H9 (cell line): Measurements from ENCODE around the gene SHB. TPM values are rescaled to one million over a fixed set of nuclear protein-coding genes. Genes with fewer than 3 reads are reported as not detected.

Source experiments
- DNase-seq: peaks from one replicate; pipeline ENCODE4 v3.0.0-alpha.2; 2017
- H2AFZ ChIP-seq: one replicate; pipeline ENCODE4 v1.6.1; 2013; ENCODE audit warnings: mild to moderate bottlenecking, low read length, control low read depth, moderate library complexity
- H2AK5ac ChIP-seq: 2 replicates; pipeline ENCODE4 v1.6.1; 2013; ENCODE audit warnings: low read length, control low read depth, mixed read lengths; ENCODE audit not compliant: insufficient read length
- H2BK120ac ChIP-seq: one replicate; pipeline ENCODE4 v1.6.1; 2013; ENCODE audit warnings: low read depth, mild to moderate bottlenecking, low read length, control low read depth, inconsistent platforms; ENCODE audit not compliant: poor library complexity, severe bottlenecking
- H2BK12ac ChIP-seq: 2 replicates; pipeline ENCODE4 v1.6.1; 2013; ENCODE audit warnings: low read length, control low read depth, mixed read lengths, low read depth; ENCODE audit not compliant: insufficient read length
- H2BK15ac ChIP-seq: 2 replicates; pipeline ENCODE4 v1.6.1; 2013; ENCODE audit warnings: low read depth, low read length, control low read depth
- H2BK20ac ChIP-seq: one replicate; pipeline ENCODE4 v1.6.1; 2013; ENCODE audit warnings: low read depth, mild to moderate bottlenecking, low read length, control low read depth, inconsistent platforms; ENCODE audit not compliant: poor library complexity, severe bottlenecking
- H2BK5ac ChIP-seq: 2 replicates; pipeline ENCODE4 v1.6.1; 2013; ENCODE audit warnings: low read length, control low read depth, mixed read lengths; ENCODE audit not compliant: insufficient read length
- H3K14ac ChIP-seq: 2 replicates; pipeline ENCODE4 v1.6.1; 2013; ENCODE audit warnings: low read length, control low read depth; ENCODE audit not compliant: insufficient read depth
- H3K18ac ChIP-seq: 2 replicates; pipeline ENCODE4 v1.6.1; 2013; ENCODE audit warnings: low read depth, mild to moderate bottlenecking, mixed read lengths, low read length, control low read depth; ENCODE audit not compliant: insufficient read length
- H3K23ac ChIP-seq: 2 replicates; pipeline ENCODE4 v1.6.1; 2013; ENCODE audit warnings: low read length, control low read depth, mixed read lengths, low read depth; ENCODE audit not compliant: insufficient read length
- H3K23me2 ChIP-seq: 2 replicates; pipeline ENCODE4 v1.6.1; 2013; ENCODE audit warnings: low read depth, mild to moderate bottlenecking, mixed read lengths, low read length, control low read depth; ENCODE audit not compliant: insufficient read length, poor library complexity, severe bottlenecking
- H3K27ac ChIP-seq: 2 replicates; pipeline ENCODE4 v1.5.1; 2013; ENCODE audit warnings: low read length, control low read depth, mixed read lengths, low read depth; ENCODE audit not compliant: insufficient read length
- H3K27me3 ChIP-seq: 2 replicates; pipeline ENCODE4 v1.6.1; 2013; ENCODE audit warnings: low read length, control low read depth, inconsistent platforms; ENCODE audit not compliant: insufficient read depth
- H3K4ac ChIP-seq: 2 replicates; pipeline ENCODE4 v1.6.1; 2013; ENCODE audit warnings: low read depth, mild to moderate bottlenecking, control low read depth, inconsistent platforms, low read length, moderate library complexity
- H3K4me1 ChIP-seq: 2 replicates; pipeline ENCODE4 v1.6.1; 2013; ENCODE audit warnings: low read length, control low read depth, inconsistent platforms; ENCODE audit not compliant: insufficient read depth
- H3K4me2 ChIP-seq: 2 replicates; pipeline ENCODE4 v1.6.1; 2013; ENCODE audit warnings: low read length, control low read depth, mixed read lengths; ENCODE audit not compliant: insufficient read length, insufficient read depth
- H3K56ac ChIP-seq: 2 replicates; pipeline ENCODE4 v1.6.1; 2013; ENCODE audit warnings: low read depth, mild to moderate bottlenecking, mixed read lengths, low read length, control low read depth; ENCODE audit not compliant: insufficient read length
- H3K79me1 ChIP-seq: 2 replicates; pipeline ENCODE4 v1.6.1; 2013; ENCODE audit warnings: low read depth, mild to moderate bottlenecking, moderate library complexity, low read length, control low read depth, inconsistent platforms; ENCODE audit not compliant: insufficient read depth, poor library complexity, severe bottlenecking
- H3K79me2 ChIP-seq: 2 replicates; pipeline ENCODE4 v1.6.1; 2013; ENCODE audit warnings: low read length, control low read depth, inconsistent platforms; ENCODE audit not compliant: insufficient read depth
- H3K9ac ChIP-seq: 2 replicates; pipeline ENCODE4 v1.6.1; 2013; ENCODE audit warnings: low read length, control low read depth, mixed read lengths; ENCODE audit not compliant: insufficient read length; ENCODE audit errors: extremely low read depth
- H3K9me3 ChIP-seq: one replicate; pipeline ENCODE4 v1.6.1; 2013; ENCODE audit warnings: low read depth, low read length, inconsistent platforms; ENCODE audit not compliant: control insufficient read depth
- H3T11ph ChIP-seq: one replicate; pipeline ENCODE4 v1.6.1; 2013; ENCODE audit warnings: mild to moderate bottlenecking, low read length, control low read depth, inconsistent platforms
- H4K20me1 ChIP-seq: one replicate; pipeline ENCODE4 v1.6.1; 2013; ENCODE audit not compliant: control insufficient read depth, insufficient read length, insufficient read depth
- H4K5ac ChIP-seq: 2 replicates; pipeline ENCODE4 v1.6.1; 2013; ENCODE audit warnings: low read depth, mild to moderate bottlenecking, mixed read lengths, low read length, control low read depth; ENCODE audit not compliant: insufficient read length
- H4K8ac ChIP-seq: replicated peaks from 2 replicates; pipeline ENCODE4 v1.6.1; 2013; ENCODE audit warnings: low read length, control low read depth, mixed read lengths, low read depth; ENCODE audit not compliant: insufficient read length
- H4K91ac ChIP-seq: 2 replicates; pipeline ENCODE4 v1.6.1; 2013; ENCODE audit warnings: low read depth, mild to moderate bottlenecking, moderate library complexity, mixed read lengths, low read length, control low read depth; ENCODE audit not compliant: insufficient read length
- H3K27ac Mint-ChIP-seq, 3 experiments: 2 replicates in 2 of 3; 3 replicates in 1 of 3; pipeline ENCODE4 v1.8.0; 2020 to 2021; ENCODE audit warnings: mixed read lengths in 3 of 3, mild to moderate bottlenecking in 1 of 3, moderate library complexity in 1 of 3
- H3K27me3 Mint-ChIP-seq: 2 replicates; pipeline ENCODE4 v1.8.0; 2021; ENCODE audit warnings: low read depth, mild to moderate bottlenecking, moderate library complexity, mixed read lengths
- H3K36me3 Mint-ChIP-seq, 3 experiments: 2 replicates in 2 of 3; 3 replicates in 1 of 3; pipeline ENCODE4 v1.8.0; 2020 to 2021; ENCODE audit warnings: low read depth in 3 of 3, mixed read lengths in 3 of 3; ENCODE audit not compliant: insufficient read depth in 1 of 3
- H3K4me1 Mint-ChIP-seq, 2 experiments: 2 replicates each; pipeline ENCODE4 v1.8.0; 2020; ENCODE audit warnings: mixed read lengths in 2 of 2
- H3K4me3 Mint-ChIP-seq, 2 experiments: 2 replicates in 1 of 2; 3 replicates in 1 of 2; pipeline ENCODE4 v1.8.0; 2020 to 2021; ENCODE audit warnings: mild to moderate bottlenecking in 2 of 2, mixed read lengths in 2 of 2, moderate library complexity in 1 of 2
- H3K9me3 Mint-ChIP-seq, 2 experiments: 2 replicates in 1 of 2; 3 replicates in 1 of 2; pipeline ENCODE4 v1.8.0; 2020; ENCODE audit warnings: mild to moderate bottlenecking in 2 of 2, mixed read lengths in 2 of 2, moderate library complexity in 1 of 2
- CTCF ChIP-seq: fragments of 200-600 bp; sonication (generic); conservative IDR thresholded peaks from 3 replicates; pipeline ENCODE4 v1.8.0; 2021; ENCODE audit warnings: antibody characterized with exemption, mild to moderate bottlenecking
- WGBS: extraction: QIAGEN DNeasy Blood & Tissue Kit; methylation state at CpG from one replicate; pipeline ENCODE4 v1.1.7; 2013; ENCODE audit warnings: missing lambda C conversion rate, low lambda C conversion rate, mixed read lengths; ENCODE audit not compliant: insufficient read length; ENCODE audit errors: extremely low coverage; 5-methylcytosine and 5-hydroxymethylcytosine counted together
- total RNA-seq: library from RNA; stranded (reverse); gene quantifications from 2 replicates; pipeline ENCODE4 v1.2.1, GENCODE V29; 2021

Gene SHB
- total RNA-seq, 1 experiment from 2014 or later: 14.6 TPM

- Histone ChIP-seq H2AFZ (no peak overlapping the region), H2BK20ac (no peak overlapping the region), H3T11ph (no peak overlapping the region), H3K18ac (no peak overlapping the region), H3K4ac (no peak overlapping the region), H3K79me1 (peaks cover 2% of the 10 kb centered on the region), H2AK5ac (no peak overlapping the region), H4K91ac (no peak overlapping the region), H2BK15ac (no peak overlapping the region), H3K9ac (no peak overlapping the region), H3K23me2 (peaks cover 21% of the 10 kb centered on the region), H3K4me1 (no peaks in the 10 kb centered on the region; the same call in 1 of the 2 replicates), H4K5ac (no peak overlapping the region), H3K14ac (no peak overlapping the region; the same call in 1 of the 2 replicates), H3K56ac (no peak overlapping the region), H2BK5ac (no peak overlapping the region), H4K8ac (no peak overlapping the region), H2BK12ac (no peak overlapping the region), H3K23ac (no peak overlapping the region), H3K9me3 (no peaks in the 10 kb centered on the region), H3K4me2 (peak overlapping the region; percentile 94), H3K79me2 (0 out of 2 replicates have a peak, but pooled peaks cover 2% of the 10 kb centered on the region), H2BK120ac (no peak overlapping the region), H3K27me3 (no peaks in the 10 kb centered on the region; the same call in 1 of the 2 replicates), H3K27ac (no peak overlapping the region), H4K20me1 (peaks cover 2% of the 10 kb centered on the region)
- peak overlapping the region; percentile 74 to 87 for H3K4me3 Mint-ChIP-seq
- WGBS: no CpG with 5 or more reads among the region's 107 CpGs
- peaks cover 30% of the 10 kb centered on the region for H3K27me3 Mint-ChIP-seq
- DNase-seq: no peak
- no peaks in the 10 kb centered on the region; a peak in 1 of 5 replicates for H3K9me3 Mint-ChIP-seq
- H3K27ac Mint-ChIP-seq: no peak overlapping the region
- peaks cover 0 to 7% (median 0%) of the 10 kb centered on the region in 3 experiments; a peak in 4 of 7 replicates for H3K36me3 Mint-ChIP-seq
- H3K4me1 Mint-ChIP-seq: peaks cover 42 to 45% of the 10 kb centered on the region in 2 experiments
- no peak for TF ChIP-seq CTCF
Observed at GRCh38 chr9:38067859-38068681, 957 bp downstream of the SHB start.
